ENCODE data around the gene CTDP1. TPM values are rescaled to one million over a fixed set of nuclear protein-coding genes. Genes with fewer than 3 reads are reported as not detected.
A peak's percentile ranks its signal among the peaks of the same experiment; 100 is the strongest.

Gene CTDP1
- total RNA-seq, 1 donor from 2014 or later = 15.7 TPM

GRCh38 chr18:79643054-79643984, 36.3 kb upstream of the CTDP1 start:
- no peak for DNase-seq (ENCODE audit: low spot score)
- intact Hi-C loops (cut with DNase I) = loop anchor here (5.0 kb wide), 1 partner anchor 261 kb away; no protein-coding TSS in a partner anchor
- ATAC-seq = peak; percentile 29

GRCh38 chr18:79644006-79644665, 35.5 kb upstream of the CTDP1 start:
- intact Hi-C loops (cut with DNase I) = loop anchor here (5.0 kb wide), 1 partner anchor 262 kb away; no protein-coding TSS in a partner anchor
- peak; percentile 84 for ATAC-seq
- DNase-seq (ENCODE audit: low spot score) = peak; percentile 83

GRCh38 chr18:79644666-79645057, 34.9 kb upstream of the CTDP1 start:
- intact Hi-C loops (cut with DNase I) = loop anchor here (5.0 kb wide), 1 partner anchor 262 kb away; no protein-coding TSS in a partner anchor
- ATAC-seq = peak; percentile 57
- no peak for DNase-seq (ENCODE audit: low spot score)

GRCh38 chr18:79645291-79645983, 34.2 kb upstream of the CTDP1 start:
- DNase-seq (ENCODE audit: low spot score) = no peak
- intact Hi-C loops (cut with DNase I) = no loop called here
- no peak for ATAC-seq

- intact Hi-C loops (cut with DNase I) = no loop called here
- DNase-seq (ENCODE audit: low spot score) = no peak
- no peak for ATAC-seq
These were observed 32.3 kb upstream of the CTDP1 start for GRCh38 chr18:79647307-79647706.

DNA sequence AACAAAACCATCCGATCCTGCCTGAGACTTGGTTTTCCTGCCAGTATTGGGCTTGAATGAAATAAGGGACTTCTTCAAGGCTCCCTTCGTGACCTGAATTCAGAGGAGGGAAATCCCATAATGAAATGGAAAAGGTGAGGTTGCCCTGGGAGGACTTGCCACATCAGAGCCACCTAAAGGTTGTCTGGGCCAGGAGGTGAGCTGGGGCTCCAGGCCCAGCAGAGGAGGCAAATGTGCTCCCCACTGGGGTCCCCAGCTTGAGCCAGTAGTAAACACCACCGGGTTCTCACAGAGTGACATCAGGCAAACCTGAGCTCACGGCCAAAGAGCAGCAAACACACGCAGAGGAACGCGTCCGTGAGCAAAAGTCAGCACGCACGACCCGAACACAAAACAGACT, 28.6 kb upstream of the CTDP1 start:
- no peak for ATAC-seq
- no peak for DNase-seq (ENCODE audit: low spot score)

DNA sequence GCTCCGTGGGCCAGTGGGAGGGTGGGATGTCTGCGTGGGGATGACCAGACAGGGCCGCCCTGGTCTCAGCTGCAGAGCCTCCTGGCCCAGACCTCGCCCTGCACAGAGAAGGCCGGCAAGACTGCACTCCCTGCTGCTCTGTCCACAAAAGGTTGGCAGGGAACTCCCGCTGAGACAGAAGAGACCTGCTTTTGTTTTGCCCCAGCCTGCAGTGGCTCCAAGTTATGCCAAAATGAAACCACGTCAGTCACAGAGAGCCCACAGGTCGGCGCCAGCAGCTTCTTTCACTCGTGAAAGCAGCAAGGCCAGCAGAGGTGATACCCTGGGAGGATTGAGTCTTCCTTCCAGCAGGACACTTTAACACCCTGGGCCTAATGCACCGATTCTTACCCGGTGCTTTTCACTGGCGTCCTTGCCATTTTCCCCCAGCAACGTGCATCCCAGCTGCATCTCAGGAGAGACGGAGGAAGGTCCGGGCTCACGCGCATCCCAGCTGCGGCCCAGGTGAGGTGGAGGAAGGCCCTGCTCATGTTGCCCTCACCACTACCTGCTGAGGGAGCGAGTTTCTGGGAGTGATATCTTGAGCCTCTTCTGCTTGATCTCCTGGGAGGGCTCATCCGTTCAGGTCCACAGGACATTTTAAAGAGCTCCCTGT, 22.1 kb upstream of the CTDP1 start:
- no peak for ATAC-seq
- intact Hi-C loops (cut with DNase I) = no loop called here
- no peak for DNase-seq (ENCODE audit: low spot score)

More for the DNA sequence above, 28.6 kb upstream of the CTDP1 start:
- intact Hi-C loops (cut with DNase I) = no loop called here

DNA sequence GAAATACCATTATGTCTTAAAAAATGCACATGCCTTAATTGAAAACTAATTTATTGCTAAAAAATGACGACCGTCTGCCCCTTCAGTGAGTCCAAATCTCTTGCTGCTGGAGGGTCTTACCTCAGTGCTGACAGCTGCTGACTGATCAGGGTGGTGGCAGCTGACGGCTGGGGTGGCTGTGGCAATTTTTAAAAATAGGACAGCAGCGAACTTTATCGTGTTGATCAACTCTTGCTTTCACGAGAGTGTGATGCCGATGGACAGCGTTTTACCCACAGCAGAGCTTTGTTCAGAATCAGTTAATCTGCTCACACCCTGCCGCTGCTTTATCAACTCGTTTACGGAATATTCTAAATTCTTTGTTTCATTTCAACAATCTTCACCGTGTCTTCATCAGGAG, 21.2 kb upstream of the CTDP1 start:
- intact Hi-C loops (cut with DNase I) = no loop called here
- no peak for ATAC-seq
- no peak for DNase-seq (ENCODE audit: low spot score)

DNA sequence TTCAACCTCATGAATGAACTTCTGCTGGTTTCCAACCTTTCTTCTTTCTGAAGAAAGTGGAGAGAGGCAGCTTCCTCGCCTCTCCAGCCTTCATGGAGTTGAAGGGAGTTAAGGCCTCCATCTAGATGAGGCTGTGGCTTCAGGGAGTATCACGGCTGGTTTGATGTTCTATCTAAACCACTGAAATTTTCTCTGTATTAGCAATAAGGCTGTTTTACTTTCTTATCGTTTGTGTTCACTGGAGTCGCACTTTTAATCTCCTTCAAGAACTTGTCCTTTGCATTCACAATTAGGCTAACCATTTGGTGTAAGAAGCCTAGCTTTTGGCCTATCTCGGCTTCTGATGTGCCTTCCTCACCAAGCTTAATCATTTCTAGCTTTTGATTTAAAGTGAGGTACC, 19.9 kb upstream of the CTDP1 start:
- no peak for DNase-seq (ENCODE audit: low spot score)
- ATAC-seq = no peak
- intact Hi-C loops (cut with DNase I) = no loop called here

GRCh38 chr18:79662034-79662433, 17.6 kb upstream of the CTDP1 start:
- DNase-seq (ENCODE audit: low spot score) (no peak), ATAC-seq (no peak)
- intact Hi-C loops (cut with DNase I) = no loop called here

DNA sequence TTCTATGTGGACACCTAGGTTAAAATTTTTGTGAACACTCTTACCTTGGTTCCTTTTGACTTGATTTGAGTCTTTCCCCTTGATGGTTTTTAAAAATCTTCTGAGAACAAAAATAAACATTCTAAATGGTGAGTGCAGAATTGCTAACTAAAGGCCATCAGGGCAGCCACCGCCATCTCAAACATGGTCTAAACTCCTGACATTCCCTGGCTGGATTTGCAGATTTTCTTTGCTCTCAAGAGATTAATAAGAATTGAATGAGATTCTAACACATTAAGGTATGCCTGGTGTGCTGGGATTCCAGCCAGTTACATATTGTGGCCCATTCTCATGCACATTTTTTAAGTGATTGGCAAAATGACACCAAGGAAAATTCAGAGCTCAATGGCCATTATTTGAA, 17.2 kb upstream of the CTDP1 start:
- intact Hi-C loops (cut with DNase I) = no loop called here
- ATAC-seq (no peak), DNase-seq (ENCODE audit: low spot score) (no peak)

DNA sequence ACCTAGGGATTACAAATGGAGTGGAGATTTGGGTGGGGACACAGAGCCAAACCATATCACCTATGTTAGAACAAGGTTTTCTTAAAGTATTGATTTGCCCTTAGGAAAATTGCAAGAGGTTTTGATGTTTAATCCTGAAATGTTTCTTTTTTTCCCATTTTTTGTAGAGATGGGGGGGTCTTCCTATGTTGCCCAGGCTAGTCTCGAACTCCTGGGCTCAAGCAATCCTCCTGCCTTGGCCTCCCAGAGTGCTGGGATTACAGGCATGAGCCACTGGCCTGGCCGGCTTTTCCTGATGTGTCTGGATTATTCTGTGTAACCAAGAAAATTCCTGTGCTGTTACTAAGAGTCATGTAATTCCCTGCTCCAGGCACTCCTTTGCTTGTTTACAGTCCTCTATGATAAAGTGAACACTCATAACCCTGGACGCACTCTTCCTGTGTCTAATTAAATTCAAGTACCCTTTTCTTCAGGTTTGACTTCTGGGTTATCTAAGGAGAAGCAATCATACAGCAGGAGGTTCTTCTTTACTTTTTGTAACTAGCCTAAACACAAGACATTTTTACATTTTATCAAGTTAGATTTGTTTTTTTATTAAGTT, 15.0 kb upstream of the CTDP1 start:
- intact Hi-C loops (cut with DNase I) = no loop called here
- ATAC-seq = no peak
- DNase-seq (ENCODE audit: low spot score) = no peak

- intact Hi-C loops (cut with DNase I) = no loop called here
- DNase-seq (ENCODE audit: low spot score) = no peak
- no peak for ATAC-seq
These were observed 11.4 kb upstream of the CTDP1 start for GRCh38 chr18:79668203-79668602.

DNA sequence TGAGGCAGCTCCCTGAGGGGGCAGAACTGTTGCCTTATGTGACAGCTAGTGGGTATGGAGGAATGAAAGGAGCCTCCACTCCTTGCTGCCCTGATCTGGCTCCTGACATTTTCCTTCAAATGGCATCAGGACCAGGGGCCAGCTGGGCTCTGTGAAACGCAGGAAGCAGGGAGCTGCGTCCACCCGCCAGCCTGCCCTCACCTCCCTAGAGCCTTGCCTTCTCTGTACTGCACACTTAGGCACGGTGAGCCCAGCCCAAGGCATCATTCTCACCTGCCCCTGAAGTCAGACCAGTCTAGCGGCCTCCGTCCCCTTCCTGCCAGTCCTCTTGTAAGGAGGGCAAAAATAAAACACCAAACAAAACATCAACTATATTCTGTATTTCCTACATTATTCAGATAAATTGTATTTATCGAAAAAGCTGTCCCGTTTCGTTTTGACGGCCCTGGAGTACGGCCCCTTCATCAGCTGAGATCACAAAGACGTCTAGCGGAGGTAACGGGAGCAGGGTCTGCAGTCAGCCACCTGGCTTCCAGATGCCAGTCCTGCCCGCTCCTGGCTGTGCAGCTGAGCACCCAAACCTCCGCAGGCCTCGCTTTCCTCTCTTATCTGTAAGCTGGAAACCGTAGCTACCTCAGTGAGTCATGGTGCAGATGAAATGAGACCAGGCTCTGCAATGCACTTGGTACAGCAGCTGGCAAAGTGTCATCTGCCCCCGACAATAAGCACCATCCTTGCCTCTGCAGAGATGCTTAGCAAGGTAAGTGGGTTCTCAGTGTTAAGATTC, 6.9 kb upstream of the CTDP1 start:
- ATAC-seq (no peak), DNase-seq (ENCODE audit: low spot score) (no peak)
- intact Hi-C loops (cut with DNase I) = no loop called here

DNA sequence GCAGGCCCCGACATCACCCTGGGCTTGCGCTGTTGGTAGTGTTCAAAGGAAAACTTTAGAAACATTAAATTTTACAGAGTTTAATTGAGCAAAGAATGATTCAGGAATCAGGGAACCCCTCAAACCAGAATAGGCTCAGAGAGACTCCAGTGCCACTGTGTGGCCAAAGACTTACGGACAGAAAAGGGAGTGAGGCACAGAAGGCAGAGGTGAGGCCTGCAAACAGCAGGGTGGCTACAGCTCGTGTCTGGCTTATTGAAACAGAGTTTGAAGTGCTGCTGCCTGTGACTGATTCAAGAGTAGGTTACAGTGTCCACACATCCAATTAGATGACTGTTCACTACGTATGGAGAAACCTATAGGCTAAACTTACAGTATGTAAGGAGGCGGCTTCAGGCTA, 2.4 kb upstream of the CTDP1 start:
- DNase-seq (ENCODE audit: low spot score) (no peak), ATAC-seq (no peak)
- intact Hi-C loops (cut with DNase I) = no loop called here

DNA sequence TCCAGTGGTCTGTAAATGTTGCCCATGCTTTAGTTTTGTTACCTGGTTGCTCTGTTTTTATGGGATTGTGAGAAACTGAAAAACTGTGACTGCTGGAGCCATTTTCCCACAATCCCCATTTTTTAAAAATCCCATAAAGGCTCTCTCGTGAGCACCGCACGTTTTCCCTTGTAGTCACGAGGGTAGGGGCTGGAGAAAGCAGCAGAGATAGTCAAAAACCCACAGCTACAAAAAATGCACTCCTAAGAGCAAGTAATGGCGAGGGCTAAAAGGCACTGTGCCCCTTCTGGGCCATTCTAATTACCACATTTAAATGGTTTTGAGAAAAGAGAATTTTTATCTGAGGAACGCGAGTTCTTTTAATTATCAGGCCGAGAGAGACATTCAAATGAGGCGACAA, 1.8 kb upstream of the CTDP1 start:
- ATAC-seq (no peak), DNase-seq (ENCODE audit: low spot score) (no peak)
- intact Hi-C loops (cut with DNase I) = no loop called here

DNA sequence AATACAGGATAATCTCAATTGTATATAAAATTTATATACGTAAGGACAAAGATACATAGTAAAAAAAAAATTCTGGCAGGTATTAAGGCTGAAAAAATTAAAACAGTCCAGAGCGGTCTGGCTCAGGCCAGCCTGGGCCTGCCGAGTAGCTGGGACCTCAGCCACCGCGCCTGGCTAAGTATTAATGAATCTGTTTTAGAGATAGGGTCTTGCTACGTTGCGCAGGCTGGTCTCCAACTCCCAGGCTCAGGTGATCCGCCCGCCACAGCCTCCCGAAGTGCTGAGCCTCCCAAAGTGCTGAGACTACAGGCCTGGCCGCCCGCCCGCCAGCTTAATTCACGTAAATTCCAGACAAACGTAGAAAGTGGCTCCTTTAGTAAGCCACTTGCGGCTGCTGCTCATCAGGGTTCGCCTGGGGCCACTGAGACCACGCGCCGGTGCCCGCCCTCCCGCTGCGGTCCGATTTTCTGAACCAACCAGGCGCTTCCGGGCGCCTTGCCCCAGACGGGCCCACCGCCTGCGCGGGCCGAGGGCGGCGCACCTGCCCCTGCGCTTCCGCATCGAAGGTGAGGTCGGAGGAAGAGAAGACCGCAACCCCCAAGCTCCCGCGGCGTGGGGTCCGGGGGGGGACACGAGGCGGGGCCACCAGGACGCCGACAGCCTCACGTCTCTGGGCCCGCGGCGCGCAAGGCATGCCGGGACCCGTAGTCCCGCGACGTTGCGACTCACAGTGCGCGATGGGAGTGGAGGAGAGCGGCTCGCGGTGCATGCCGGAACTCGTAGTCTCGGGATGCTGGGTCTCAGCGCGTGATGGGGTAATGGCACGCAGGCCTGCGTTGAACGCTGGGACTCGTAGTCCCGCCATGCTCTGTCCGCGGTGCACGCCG, 695 bp upstream of the CTDP1 start:
- intact Hi-C loops (cut with DNase I) = no loop called here
- ATAC-seq = peak; percentile 99
- DNase-seq (ENCODE audit: low spot score) = peak; percentile 99

Measured in sciatic nerve (tissue), 2 donors.